ENCODE results near the gene DCHS2.

DNA sequence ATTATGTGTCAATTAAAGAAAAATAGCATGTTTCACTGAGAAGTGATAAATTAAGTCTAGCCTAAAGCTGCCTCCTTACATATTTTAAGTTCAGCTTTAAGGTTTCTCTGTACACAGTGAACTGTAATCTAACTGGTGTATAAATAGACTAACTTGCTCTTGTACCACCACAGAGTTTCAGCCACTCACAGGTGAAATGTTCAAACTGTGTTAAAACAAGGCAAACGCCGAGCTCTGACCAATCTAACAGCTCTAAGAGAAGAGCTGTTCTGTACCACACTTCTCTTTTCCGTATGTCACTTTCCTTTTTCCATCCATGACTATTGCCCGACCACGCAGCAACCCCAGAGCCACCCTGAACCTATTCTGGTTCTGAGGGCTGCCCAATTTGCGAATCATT lies 64.5 kb downstream of the DCHS2 start:
- TF ChIP-seq YY1 (IDR thresholded peaks at IDR 0.05; ENCODE audit: insufficient read depth, insufficient read length) (no peak), ZNF274 (IDR thresholded peaks at IDR 0.05; ENCODE audit: low read depth, low read length) (no peak), SUZ12 (IDR thresholded peaks at IDR 0.05; ENCODE audit: extremely low read depth, insufficient read depth, insufficient read length) (no peak)

Data from NT2/D1 (cell line).